ENCODE data around the gene SAMD3.

SAMD3 gene

DNA sequence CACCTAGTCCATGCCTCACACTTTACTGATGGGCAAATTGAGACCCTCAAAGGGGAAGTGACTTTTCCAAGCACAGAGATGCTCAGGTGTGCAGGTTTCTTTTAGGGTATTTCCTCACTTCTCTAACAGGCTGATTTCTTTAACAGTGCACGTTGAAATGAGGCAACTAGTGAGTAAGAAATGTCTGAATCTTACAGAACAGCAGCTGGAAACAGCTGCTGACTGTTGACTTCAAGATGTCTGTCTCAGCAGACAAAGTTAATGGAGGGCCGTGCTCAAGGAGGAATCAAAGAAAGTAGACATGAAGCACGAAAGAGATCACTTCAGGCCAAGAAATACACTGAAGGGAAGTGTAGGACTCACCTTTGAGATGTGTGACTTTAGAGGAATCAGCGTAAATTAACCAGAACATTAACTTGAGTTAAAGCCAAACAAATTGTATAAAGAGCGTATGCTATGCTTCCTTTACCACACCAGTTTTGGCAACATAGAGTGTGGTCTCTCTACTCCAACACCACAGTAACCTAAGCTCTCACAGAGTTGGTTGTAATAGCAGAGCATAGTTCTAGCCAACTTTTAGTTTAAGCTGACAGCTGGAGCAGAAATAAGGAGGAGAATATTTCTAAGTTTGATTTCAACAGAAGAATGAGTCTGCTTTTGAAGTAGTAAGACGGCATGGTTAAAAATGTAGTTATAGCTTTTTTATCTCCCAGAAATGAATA lies 60.9 kb downstream of the SAMD3 start:
- H3K4me1 ChIP-seq (ENCODE audit: low read depth, poor library complexity, severe bottlenecking): no peaks in the 10 kb centered on the region
- TF ChIP-seq, protein P1, sequence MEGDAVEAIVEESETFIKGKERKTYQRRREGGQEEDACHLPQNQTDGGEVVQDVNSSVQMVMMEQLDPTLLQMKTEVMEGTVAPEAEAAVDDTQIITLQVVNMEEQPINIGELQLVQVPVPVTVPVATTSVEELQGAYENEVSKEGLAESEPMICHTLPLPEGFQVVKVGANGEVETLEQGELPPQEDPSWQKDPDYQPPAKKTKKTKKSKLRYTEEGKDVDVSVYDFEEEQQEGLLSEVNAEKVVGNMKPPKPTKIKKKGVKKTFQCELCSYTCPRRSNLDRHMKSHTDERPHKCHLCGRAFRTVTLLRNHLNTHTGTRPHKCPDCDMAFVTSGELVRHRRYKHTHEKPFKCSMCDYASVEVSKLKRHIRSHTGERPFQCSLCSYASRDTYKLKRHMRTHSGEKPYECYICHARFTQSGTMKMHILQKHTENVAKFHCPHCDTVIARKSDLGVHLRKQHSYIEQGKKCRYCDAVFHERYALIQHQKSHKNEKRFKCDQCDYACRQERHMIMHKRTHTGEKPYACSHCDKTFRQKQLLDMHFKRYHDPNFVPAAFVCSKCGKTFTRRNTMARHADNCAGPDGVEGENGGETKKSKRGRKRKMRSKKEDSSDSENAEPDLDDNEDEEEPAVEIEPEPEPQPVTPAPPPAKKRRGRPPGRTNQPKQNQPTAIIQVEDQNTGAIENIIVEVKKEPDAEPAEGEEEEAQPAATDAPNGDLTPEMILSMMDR (conservative IDR thresholded peaks at IDR 0.05; ENCODE audit: low read depth, low read length): no peak
- H3K27ac ChIP-seq: no peak overlapping the region
- H4K20me1 ChIP-seq (ENCODE audit: insufficient read depth): no peaks in the 10 kb centered on the region
- no peak overlapping the region for H3K4me2 ChIP-seq
- no peaks in the 10 kb centered on the region for H3K79me2 ChIP-seq (ENCODE audit: insufficient read depth, low read depth)
- H2AFZ ChIP-seq (ENCODE audit: low read depth): no peak overlapping the region
- H3K36me3 ChIP-seq (ENCODE audit: insufficient read depth): no peaks in the 10 kb centered on the region
- H3K4me3 ChIP-seq (IDR thresholded peaks at IDR 0.05; ENCODE audit: insufficient read depth, low read depth, low read length): no peak overlapping the region
- H3K9ac ChIP-seq: no peak overlapping the region
- H3K27me3 ChIP-seq (ENCODE audit: insufficient read depth, low read depth): no peaks in the 10 kb centered on the region

DNA sequence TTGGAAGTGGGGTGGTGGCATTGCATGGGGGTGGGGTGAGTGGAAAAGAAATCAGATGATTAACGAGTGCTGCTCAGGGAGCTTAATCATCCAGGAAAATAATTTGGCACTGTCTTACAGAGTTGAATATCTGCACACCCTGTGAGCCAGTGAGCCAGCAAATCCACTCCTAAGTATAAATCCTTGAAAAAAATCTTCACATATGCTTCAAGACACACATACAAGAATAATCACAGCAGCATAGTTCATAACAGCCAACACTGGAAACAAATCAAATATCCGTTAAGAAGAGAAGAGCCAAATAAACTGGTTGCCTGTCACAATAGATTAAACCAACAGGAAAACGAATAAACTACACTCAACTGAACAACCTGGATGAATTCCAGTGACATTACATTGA lies 62.8 kb downstream of the SAMD3 start:
- no peak overlapping the region for H3K4me3 ChIP-seq (IDR thresholded peaks at IDR 0.05; ENCODE audit: insufficient read depth, low read depth, low read length)
- H3K4me2 ChIP-seq: no peak overlapping the region
- no peaks in the 10 kb centered on the region for H4K20me1 ChIP-seq (ENCODE audit: insufficient read depth)
- H3K27me3 ChIP-seq (ENCODE audit: insufficient read depth, low read depth): no peaks in the 10 kb centered on the region
- no peaks in the 10 kb centered on the region for H3K36me3 ChIP-seq (ENCODE audit: insufficient read depth)
- no peak overlapping the region for H2AFZ ChIP-seq (ENCODE audit: low read depth)
- H3K4me1 ChIP-seq (ENCODE audit: low read depth, poor library complexity, severe bottlenecking): no peaks in the 10 kb centered on the region
- no peaks in the 10 kb centered on the region for H3K79me2 ChIP-seq (ENCODE audit: insufficient read depth, low read depth)
- TF ChIP-seq, protein P1 (conservative IDR thresholded peaks at IDR 0.05; ENCODE audit: low read depth, low read length): no peak
- H3K27ac ChIP-seq: no peak overlapping the region
- no peak overlapping the region for H3K9ac ChIP-seq

DNA sequence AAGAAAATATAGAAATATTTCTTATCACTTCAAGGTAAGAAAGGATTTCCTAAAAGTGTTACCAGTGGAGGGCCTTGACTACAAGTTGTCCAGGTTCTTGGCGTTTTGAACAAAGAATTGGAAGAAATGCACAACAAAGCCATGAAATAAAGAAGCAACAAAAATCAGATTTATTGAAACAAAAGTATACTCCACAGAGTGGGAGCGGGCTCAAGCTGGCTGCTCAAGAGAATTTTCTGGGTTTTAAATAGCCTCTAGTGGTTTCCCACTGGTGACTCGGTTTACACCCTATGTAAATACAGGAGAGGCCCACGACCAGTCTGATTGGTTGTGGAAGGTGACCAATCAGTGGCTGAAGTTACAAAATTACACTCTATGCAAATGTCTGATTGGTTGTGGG lies 64.2 kb downstream of the SAMD3 start:
- H3K27me3 ChIP-seq (ENCODE audit: insufficient read depth, low read depth): no peaks in the 10 kb centered on the region
- H2AFZ ChIP-seq (ENCODE audit: low read depth): no peak overlapping the region
- H3K9ac ChIP-seq: no peak overlapping the region
- no peaks in the 10 kb centered on the region for H4K20me1 ChIP-seq (ENCODE audit: insufficient read depth)
- no peak overlapping the region for H3K27ac ChIP-seq
- no peaks in the 10 kb centered on the region for H3K4me1 ChIP-seq (ENCODE audit: low read depth, poor library complexity, severe bottlenecking)
- no peak overlapping the region for H3K4me2 ChIP-seq
- H3K4me3 ChIP-seq (IDR thresholded peaks at IDR 0.05; ENCODE audit: insufficient read depth, low read depth, low read length): no peak overlapping the region
- TF ChIP-seq, protein P1 (conservative IDR thresholded peaks at IDR 0.05; ENCODE audit: low read depth, low read length): no peak
- H3K36me3 ChIP-seq (ENCODE audit: insufficient read depth): no peaks in the 10 kb centered on the region
- no peaks in the 10 kb centered on the region for H3K79me2 ChIP-seq (ENCODE audit: insufficient read depth, low read depth)

DNA sequence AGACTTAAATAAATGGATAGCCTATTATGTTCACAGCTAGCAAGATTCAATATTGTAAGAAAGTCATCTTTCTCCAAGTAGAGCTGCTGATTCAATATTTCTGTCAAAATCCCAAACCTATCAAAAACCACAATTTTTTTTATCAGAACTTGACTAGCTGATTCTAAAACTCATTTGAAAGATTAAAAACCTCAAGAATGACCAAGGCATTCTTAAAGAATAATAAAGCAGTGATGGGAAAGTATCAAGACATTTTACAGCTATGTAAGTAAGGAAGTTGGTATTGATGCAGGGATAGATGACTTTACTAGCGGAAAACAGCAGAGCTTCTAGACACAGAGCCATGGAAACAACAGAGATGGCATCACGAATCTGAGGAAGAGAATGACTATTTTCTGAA lies 64.7 kb downstream of the SAMD3 start:
- Histone ChIP-seq H3K4me2 (no peak overlapping the region), H3K27ac (no peak overlapping the region), H3K79me2 (ENCODE audit: insufficient read depth, low read depth) (no peaks in the 10 kb centered on the region), H3K4me1 (ENCODE audit: low read depth, poor library complexity, severe bottlenecking) (no peaks in the 10 kb centered on the region), H3K9ac (no peak overlapping the region), H4K20me1 (ENCODE audit: insufficient read depth) (no peaks in the 10 kb centered on the region), H3K36me3 (ENCODE audit: insufficient read depth) (no peaks in the 10 kb centered on the region), H3K4me3 (IDR thresholded peaks at IDR 0.05; ENCODE audit: insufficient read depth, low read depth, low read length) (no peak overlapping the region), H3K27me3 (ENCODE audit: insufficient read depth, low read depth) (no peaks in the 10 kb centered on the region), H2AFZ (ENCODE audit: low read depth) (no peak overlapping the region)
- TF ChIP-seq, protein P1 (conservative IDR thresholded peaks at IDR 0.05; ENCODE audit: low read depth, low read length): no peak
